Posterior cingulate gyrus (tissue), 11 donors: ENCODE data around the gene CPLX4.
A peak's percentile ranks its signal among the peaks of the same experiment; 100 is the strongest.

Source experiments
- DNase-seq, 10 donors: peaks; one replicate each; pipeline versions ENCODE4 v3.0.0 to v3.0.0-alpha.2; 2020 to 2021; ENCODE audit warnings: mixed read lengths in 3 of 10
- intact Hi-C: fragments of 100-400 bp; cut with DNase I; formaldehyde crosslinking; loops from one replicate; pipeline ENCODE4 v1.15.1; 2023

CPLX4 gene

DNA sequence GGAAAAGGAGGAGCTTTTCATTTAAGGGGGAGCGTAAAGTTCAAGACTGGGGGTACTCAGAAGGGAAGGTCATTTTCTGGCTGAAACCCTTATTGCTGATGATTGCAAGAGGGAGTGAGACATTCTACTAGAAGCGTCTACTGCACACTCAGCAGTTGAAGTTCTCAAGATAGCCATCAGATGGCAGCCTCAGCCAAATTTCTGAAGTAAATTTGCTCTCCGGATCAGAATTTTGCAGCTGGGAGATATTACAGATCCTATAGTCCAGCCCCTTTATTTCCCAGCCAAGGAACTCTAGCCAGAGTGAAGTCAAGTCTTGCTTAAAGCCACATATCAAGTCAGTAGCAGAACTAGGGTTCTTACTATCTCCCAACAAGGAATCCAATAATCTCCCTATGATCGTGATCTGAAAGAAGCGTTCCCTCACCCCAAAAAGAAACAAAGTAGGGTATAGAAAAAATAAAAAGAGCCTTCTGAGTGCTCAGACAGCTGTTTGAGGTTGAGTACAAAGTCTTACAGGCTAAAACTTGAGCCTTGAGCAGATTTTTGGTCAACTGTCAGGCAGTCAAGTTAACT is 69.2 kb downstream of the CPLX4 start:
- peak in 3 of 10 donors; percentile 50 to 67 (median 53) for DNase-seq
- intact Hi-C loops, result loop anchor here (2.0 to 5.0 kb wide), 3 partner anchors 60 to 573 kb away; no protein-coding TSS in a partner anchor

GRCh38 chr18:59246796-59247195 is 71.7 kb downstream of the CPLX4 start:
- intact Hi-C loops, result loop anchor here (5.0 kb wide), 2 partner anchors 156 to 576 kb away; no protein-coding TSS in a partner anchor
- no peak for DNase-seq
